Fibroblast of skin of back (primary cell): Measurements from ENCODE around the gene UBAC2.
"Not testable (repeated sequence)": the region's sequence is repeated elsewhere in the genome, so short reads cannot be mapped to it uniquely, and the experiment has no call there.

ENCODE experiments used
- DNase-seq: peaks from one replicate; pipeline ENCODE4 v3.0.0-alpha.2; 2013

The UBAC2 gene

DNA sequence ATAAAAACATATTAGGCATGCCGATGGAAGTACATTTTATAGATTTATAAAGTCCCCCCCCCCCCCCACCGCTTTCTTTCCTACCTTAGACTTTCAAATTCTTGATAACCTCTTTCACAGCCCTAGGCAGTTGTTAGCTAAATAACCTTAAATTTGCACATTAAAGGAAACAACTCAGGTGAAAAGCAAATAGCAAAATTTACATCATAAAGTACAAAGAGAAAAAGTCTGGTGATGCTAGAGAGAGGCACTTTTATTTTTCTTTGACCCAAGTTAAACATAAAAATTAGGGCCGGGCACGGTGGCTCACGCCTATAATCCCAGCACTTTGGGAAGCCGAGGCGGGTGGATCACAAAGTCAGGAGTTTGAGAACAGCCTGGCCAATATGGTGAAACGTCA lies 15.0 kb upstream of the UBAC2 start:
- no peak for DNase-seq

DNA sequence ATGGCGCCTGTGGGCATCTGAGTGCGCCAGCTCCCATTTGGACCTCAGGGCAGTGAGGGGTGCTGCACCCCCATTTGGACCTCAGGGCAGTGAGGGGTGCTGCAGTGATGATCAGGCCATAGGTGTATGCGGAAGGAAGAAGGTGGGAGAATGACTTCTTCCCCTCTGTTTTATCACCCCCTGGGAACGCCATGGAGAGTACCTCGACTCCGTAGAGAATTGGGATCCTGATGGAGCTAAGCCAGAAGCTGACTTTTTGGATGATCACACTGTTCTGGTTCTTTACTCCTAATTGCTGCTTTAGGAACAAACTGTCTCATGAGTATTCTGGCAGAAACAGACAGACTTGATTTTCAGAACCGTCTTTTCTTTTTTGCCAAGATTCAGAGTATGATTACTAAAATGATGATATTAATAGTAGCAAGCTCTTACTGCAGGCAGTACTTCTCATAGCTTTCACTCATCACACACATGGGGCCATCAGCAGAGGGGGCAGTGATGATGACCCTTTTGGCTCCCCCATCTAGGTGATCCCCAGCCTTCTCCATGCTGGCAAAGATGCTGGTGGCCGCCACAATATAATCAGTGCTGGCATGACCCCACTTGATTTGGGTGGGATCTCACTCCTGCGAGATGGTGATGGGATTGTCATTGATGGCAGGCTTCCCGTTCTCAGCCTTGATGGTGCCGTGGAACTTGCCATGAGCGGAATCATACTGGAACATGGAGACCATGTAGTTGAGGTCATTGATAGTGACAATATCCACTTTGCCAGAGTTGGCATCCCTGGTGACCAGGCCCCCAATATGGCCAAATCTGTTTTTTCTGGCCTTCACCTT lies 10.3 kb upstream of the UBAC2 start:
- no peak for DNase-seq

DNA sequence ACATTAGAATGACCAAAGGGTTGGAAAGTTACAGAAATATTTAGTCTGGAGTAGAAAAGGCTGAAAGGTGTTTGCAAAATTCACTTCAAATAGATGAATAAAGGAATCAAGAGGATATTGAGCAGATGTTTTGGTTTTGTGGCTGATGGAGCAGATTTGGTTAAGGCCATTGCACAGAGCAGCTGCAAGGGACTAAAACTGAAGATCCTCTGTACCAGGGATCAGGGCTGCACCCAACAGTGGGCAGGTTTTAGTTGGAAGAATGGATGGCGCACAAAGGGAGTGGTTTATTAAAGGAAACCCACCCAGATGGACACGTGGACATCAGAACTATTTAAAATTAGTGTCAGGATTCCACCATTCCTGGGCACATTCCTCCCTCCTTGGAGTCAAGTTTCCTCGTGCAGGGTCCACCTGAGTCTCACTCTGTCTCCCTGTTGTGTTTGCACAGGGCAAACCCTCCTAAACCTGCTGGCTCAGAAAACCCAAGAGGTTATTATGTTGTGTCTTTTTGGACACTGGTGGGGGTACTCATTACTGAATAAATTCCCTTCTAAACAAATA lies 9.2 kb upstream of the UBAC2 start:
- no peak for DNase-seq

DNA sequence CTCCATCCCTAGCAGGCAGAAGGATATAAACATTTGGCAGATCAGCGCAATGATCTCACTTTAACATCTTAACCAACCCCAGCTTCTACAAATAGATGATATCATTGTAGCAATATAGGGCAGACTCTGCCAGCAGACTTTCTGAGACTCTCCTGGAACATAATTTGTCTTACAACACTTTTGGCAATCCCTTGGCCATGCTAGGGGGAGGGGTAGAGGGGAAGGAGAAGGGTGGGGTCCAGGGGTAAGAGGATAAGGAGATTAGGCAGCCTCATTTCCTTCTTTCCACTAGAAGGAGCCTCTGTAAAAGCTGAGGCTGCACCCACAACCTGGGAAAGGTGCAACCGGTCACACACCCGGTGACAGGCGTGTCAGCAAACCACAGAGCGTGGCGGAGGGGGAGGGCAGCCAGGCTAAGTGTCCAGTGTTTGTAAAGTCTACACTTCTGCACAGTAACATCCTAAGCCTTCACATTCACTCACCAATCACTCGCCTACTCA lies 8.7 kb upstream of the UBAC2 start:
- peak; percentile 40 for DNase-seq

DNA sequence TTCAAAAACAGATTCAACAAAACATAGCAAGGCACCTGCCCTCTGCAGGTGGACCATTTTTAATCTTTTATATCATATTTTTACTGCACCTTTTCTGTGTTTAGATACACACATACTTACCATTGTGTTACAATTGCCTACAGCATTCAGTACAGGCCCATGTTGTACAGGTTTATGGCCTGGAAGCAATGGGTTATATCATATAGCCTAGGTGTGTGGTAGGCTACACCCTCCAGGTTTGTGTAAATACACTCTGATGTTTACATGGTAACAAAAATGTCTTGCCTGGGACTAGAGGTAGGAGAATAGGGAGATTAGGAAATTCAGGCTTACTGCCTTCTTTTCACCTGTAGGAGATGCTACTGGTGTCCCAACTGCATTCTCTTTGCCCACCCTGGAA lies 8.2 kb upstream of the UBAC2 start:
- DNase-seq, result no peak

DNA sequence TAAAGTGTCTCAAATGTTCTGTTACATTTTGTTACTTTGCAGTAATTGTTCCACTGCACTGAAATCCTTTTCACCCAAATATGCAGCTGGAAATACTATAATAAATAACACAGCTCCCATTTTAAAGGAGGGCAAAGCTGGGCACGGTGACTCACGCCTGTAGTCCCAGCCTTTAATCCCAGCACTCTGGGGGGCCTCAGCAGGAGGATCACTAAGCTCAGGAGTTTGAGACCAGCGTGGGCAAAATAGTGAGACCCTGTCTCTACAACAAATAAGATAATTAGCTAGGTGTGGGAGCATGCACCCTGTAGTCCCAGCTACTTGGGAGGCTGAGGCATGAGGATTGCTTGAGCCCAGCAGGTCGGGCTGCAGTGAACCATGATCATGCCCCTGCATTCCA lies 7.5 kb upstream of the UBAC2 start:
- peak; percentile 19 for DNase-seq

DNA sequence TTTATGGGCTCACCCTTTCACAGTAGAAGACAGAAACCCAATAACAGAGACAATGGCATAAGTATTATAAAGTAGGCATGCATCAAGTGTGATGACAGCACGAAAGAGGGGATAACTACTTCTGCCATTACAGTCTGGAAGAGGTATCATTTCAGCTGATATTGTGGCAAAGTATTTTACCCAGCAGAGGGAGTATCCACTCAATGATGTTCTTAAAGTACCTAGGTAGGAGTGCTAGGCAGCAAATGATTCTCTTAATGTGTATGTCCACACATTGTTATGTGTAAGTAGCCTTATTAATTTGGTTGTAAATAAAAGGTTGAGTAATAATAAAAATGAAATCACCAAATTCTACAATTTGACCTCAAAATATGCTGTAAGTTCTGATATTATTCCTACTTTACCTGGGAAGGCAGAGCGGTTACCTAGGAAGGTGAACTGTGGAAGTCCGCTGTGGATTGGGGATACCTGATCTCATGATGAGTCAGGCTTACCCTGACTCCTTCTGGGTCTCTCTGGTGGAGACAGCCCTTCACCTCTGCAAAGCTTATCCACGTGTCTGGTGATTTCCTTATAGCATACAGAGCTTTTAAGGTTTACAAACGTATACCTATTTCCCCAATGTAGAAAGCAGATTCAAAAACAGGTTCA lies 4.1 kb upstream of the UBAC2 start:
- no peak for DNase-seq

DNA sequence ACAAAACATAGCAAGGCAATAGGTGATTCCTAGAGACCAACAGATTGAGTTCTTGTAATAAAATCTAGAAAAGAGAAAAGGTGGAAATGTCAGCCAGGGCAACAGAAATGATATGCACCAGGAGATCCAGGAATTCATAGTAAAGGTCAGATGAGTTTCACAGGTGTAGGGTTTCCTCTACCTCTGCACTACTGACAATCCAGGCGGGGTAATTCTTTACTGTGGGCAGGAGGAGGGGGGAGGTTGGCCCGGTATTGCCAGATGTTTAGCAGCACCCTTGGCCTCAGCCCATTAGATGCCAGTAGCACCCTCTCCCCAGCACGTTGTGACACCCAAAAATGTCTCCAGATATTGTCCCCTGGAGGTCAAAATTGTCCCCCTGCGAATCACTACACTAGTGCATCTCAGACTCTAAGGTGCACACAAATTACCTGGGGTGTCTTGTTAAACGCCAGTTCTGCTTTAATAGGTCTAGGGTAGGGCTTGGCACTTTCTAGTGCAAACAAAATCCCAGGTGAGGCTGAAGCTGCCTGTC lies 3.5 kb upstream of the UBAC2 start:
- DNase-seq, result no peak

DNA sequence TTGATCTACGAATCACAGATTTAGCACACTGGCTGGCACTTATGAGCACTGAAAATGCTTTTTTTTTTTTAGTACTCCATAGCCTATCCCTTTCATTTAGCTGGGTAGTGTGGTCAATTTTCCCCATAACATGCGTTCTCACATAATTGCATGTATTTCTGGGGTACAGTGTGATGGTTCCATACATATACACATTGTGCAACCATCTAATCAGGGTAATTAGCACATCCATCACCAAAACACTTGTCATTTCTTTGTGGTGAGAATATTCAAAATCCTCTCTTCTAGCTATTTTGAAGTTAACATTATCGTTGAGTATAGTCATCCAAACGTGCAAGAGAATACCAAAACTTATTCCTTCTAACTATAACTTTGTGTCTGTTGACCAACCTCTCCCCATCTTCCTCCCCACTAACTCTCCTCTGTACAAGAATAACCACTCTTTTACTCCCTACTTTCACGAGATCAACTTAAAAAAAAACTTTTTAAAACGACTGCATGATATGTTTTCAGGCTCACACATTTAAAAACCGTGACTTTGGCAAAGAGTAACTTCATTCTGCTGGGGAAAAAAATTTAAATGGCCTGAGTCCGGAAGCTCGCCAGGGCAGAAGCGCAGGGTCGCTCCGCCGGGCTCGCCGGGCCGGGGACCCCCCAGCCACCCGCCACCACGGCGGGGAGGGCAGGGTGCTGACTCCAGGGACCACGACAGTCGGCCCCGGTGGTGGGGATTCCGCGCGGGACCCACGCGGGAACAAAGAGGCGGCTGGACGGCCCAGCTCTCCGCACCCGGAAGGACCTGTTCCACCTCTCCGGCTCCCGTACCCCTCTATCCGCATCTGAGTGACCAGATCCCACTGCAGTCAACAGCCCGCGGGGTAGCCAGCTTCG lies 868 bp upstream of the UBAC2 start:
- DNase-seq, result peak; percentile 14

DNA sequence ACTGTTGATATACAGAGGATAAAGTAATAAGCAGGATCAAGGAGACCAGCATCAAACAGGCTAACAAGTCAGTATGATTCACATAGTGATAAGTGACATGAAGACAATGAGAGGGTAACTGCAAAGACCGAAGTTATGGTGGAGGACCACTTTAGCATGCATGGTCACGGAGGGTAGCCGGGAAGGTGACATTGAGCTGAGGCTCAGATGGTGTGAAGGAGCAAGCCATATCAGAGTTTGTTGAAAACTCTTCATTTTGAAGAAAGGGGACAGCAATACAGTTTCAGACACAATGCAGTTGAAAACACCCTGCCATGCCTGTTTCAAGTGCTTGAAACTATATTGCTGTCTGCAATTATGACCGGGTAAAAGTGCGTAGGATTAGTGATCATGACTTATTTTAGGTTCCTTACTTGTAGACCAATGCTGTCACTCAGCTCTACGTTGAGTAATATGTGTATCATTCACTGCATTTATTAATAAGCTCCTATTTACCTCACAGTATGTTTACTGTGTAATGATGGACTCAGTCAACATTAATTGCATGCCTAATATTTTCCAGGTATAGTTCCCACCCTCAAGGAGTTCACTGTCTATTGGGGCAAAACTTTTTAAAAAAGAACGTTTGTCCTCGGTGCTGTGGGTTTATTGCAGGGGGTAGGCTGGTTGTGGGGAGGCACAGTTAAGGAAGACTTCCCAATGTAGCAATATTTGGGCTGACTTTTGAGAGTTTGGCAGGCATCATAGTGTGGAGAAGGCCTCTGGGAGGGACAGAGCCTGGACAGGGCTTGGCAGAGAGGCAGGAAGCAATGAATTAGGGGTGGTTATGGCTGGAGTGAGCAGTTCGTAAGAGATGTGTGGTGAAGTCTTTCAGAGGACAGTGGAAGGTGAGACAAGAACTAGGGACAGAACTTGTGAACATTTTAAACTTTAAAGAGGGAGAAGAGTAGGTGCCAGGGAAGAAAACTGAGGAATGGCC lies 3.2 kb downstream of the UBAC2 start:
- DNase-seq, result no peak

DNA sequence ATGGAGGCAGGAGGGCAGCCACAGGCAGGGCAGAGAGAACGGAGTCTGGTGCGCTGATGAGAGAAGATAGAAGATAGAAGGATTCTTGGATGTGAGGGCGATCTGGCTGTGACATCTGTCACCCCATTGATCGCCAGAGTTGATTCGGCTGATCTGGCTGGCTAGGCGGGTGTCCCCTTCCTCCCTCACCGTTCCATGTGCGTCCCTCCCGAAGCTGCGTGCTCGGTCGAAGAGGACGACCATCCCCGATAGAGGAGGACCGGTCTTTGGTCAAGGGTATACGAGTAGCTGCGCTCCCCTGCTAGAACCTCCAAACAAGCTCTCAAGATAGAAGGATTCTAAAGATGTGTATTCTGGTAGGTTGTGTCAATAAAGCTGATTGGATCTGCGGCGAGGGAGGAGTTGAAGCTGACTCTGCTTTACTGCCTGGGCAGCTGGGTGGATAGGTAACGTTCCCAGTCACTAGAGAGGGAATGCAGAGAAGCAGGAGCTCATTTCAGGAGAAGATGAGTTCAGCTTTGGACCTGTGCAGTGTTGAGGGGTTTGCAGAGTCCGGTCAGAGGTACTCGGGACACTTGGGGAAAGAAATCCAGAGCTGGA lies 5.1 kb downstream of the UBAC2 start:
- no peak for DNase-seq

DNA sequence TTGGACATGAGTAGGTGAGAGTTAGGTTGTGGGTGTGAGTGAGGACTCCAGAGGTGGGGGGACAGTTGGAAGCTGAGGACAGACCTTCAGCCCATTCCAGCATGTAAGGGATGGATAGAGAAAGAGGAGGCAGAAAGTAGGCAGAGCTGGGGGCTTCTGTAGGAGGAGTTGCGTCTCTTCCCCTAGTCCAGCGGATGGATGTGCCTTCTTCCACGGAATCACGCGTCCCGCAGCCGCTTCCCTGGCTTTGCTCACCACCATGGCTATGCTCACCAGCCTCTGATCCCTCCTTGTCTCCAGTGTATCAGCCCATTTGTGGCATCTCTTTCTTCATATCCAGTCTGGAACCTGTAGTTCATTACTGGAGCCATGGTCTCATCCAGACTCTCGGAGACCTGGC lies 5.6 kb downstream of the UBAC2 start:
- no peak for DNase-seq

DNA sequence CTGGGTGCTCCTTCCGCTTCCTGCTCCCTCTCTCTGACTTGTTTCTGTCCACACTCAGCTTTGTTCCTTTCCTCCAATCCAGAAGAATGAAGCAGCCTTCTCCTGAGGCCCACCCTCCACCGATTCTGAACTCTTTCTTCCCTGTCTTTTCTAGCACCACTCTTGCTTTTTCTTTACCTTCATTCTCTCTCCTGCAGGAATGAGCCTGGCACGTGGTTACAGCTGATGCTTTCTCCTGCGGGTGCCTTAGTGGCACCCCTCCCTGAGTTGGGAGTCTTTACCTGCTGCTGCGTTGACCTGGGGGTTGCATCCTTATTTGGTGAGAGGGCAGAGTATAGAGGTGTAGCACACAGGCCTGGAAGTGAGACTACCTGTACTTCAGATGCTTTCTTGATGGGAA lies 6.2 kb downstream of the UBAC2 start:
- no peak for DNase-seq

DNA sequence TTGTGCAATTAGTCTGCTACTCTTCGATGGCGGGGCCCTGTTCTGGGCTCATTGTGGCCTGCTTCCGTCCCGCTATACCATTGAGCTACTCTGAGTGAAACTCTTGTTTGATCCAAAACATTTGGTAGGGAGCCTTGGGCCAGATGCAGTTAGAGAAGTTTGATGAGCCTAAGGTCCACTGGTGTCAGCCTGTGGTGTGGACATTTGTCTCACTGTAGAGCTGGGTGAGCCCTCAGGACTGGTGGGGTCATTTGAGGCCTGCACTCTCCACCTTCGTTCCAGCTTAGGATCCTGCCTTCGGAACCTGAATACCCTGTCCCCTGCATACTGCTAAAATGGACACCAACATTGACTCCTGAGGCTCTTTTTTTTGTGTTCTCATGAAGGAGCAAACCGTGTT lies 6.9 kb downstream of the UBAC2 start:
- no peak for DNase-seq

DNA sequence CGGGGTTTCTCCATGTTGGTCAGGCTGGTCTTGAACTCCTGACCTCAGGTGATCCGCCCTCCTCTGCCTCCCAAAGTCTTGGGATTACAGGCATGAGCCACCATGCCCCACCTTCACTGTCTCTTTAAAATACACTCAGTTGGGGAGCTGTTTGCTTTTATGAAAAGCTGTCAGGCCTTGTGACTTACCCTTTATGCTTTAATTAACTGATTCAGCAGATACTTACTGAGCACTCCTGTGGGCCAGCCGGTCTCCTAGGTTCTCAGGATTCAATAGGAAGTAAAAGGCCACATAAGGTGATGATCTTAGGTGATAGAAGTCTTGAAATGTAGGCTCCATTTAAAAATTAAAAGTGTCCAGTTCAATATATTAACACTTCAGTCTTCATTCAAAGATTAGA lies 7.5 kb downstream of the UBAC2 start:
- no peak for DNase-seq

DNA sequence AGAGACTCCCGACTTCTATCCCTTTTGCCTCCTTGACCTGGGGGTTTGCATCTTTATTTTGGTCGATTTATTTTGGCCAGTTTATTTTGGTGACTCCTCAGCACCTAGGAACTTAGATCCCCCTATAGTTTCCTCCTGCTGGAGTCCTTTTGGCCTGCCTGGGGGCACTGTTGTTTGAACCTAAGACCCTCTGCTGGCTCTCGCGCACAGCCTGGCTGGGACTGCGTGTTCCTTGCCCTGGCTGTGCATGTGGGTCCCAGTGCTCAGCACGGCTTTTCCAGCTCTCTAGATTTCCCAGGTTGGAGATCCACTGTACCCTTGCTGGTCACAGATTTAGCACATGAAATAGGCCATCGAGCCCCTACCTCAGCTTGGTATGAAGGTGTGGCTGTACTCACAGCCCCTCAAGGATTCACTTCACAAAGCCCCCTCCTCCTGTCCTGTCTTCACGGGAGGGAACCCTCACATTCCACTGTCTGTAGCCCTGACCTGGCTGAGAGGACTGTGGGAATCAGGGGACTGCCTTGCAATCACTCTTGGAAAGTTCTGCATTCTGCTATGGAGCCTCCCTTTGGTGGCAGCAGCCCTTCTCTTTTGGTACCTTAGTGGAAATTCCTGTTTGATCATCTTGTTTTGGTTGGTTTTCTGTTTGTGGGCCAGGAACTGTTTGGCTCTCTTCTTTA lies 8.3 kb downstream of the UBAC2 start:
- DNase-seq, result no peak

DNA sequence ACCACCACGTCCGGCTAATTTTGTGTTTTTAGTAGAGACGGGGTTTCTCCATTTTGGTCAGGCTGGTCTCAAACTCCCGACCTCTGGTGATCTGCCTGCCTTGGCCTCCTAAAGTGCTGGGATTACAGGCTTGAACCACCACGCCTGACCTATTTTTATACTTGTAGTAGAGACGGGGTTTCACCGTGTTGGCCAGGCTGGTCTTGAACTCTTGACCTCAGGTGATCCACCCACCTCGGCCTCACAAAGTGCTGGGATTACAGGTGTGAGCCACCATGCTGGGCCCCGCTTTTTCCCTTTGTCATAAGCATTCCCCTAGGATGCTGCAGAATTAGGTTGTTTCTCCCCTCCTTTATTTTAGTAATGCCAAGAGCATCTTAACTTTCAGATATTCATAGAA lies 10.0 kb downstream of the UBAC2 start:
- DNase-seq, result not testable (repeated sequence)

DNA sequence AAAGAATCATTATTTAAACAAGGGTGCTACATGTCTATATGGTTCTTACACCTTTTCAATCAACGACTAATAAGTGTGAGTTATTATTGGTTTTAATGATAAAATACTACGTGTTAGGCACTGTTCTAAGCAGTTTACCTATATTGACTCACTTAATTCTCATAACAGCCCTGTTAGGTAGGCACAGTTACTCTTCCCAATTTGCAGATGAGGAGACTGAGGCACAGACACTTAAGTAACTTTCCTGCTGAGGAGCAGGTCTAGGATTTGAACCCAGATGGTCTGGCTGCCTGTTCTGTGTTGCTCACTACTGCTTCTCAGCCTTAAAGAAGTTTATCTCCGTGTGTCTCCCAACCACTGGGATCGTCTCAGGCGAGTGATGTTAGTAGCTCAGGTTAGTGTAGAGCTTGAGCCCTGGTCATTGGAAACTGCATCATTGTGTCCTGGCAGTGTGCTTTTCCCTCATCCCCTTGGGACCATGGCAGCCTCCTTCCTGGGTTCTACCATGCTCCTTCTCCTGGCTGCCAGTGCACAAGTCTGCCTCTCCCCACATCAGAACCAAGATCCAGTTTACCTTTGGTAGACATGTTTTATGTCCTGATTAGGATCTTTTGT lies 10.9 kb downstream of the UBAC2 start:
- DNase-seq, result no peak

DNA sequence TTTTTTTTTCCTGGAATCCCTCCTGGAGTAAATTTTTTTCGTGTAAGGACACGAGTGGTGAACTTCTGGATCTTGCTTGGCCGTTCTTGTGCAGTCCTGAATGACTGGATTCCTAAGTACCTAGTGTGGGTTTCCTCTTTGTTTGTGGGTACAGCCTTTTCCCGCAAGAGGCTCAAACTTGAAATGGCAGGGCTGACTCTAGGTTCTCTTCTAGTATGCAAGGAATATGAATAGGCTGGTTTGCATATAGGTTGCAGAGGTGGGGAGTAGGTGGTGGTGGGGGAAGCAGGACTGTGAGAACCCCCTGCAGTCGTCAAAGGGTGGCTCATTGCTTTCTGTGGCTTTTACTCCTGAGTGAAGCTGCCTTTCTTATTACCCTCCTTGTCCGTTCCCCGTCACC lies 13.6 kb downstream of the UBAC2 start:
- no peak for DNase-seq

DNA sequence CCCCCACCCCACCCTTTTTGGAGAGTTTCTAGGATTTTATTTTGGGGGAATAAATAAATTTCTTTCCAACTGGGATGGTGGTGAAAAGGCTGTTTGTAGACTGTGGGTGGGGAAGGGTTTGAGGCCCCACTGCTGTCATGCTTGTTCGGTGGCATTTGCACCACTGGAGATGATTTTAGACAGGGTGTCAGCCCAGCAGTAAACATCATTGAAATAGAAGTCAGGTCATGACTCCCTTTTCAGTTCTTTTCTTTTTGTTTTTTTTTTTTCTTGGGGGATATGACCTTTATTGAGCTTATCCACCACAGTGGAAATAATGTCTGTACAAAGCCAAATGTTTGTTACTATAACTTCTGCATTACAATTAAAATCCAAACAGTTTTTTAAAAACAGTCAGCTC lies 14.1 kb downstream of the UBAC2 start:
- DNase-seq, result no peak
